Caco-2 (cell line): ENCODE data around the gene WDFY4. TPM values are rescaled to one million over a fixed set of nuclear protein-coding genes. Genes with fewer than 3 reads are reported as not detected.

ENCODE experiments used
- BruUV-seq: library from RNA; stranded (reverse); fragments of 400-500 nt; replicated peaks from 2 replicates; lab custom pipeline; 2021; lab: Mats Ljungman, UMichigan
- CTCF ChIA-PET: fragments of 300-600 bp; sonication (Branson Sonifier 250); formaldehyde crosslinking; loops from one replicate; lab custom pipeline; 2022; ENCODE audit warnings: antibody characterized with exemption; lab: Charles Lee
- POLR2A ChIA-PET: fragments of 300-600 bp; sonication (Branson Sonifier 250); formaldehyde crosslinking; loops from one replicate; lab custom pipeline; 2022; ENCODE audit warnings: antibody characterized with exemption; lab: Charles Lee
- DNase-seq, 2 experiments: peaks; one replicate each; pipeline versions ENCODE4 v3.0.0 to v3.0.0-alpha.2; 2020 to 2022
- H3K27me3 ChIP-seq: replicated peaks from 2 replicates; pipeline ENCODE4 v1.6.0; 2011; ENCODE audit warnings: low read length; ENCODE audit not compliant: control insufficient read depth, insufficient read depth
- H3K36me3 ChIP-seq: 2 replicates; pipeline ENCODE4 v1.5.1; 2011; ENCODE audit warnings: low read length; ENCODE audit not compliant: control insufficient read depth, insufficient read depth
- H3K4me1 ChIP-seq: fragments of 250-450 bp; sonication (Bioruptor Pico); 2 replicates; pipeline ENCODE4 v1.5.1; 2020; ENCODE audit warnings: mild to moderate bottlenecking
- H3K4me3 ChIP-seq: 2 replicates; pipeline ENCODE4 v1.5.1; 2011; ENCODE audit warnings: low read depth, mild to moderate bottlenecking, control low read depth, low read length
- H3K9me3 ChIP-seq: fragments of 250-450 bp; sonication (Bioruptor Pico); 2 replicates; pipeline ENCODE4 v1.5.1; 2020; ENCODE audit warnings: mild to moderate bottlenecking, moderate library complexity
- H3K27ac Mint-ChIP-seq: one replicate; pipeline ENCODE4 v1.8.0; 2022; ENCODE audit warnings: mixed read lengths; ENCODE audit not compliant: unreplicated experiment
- H3K27me3 Mint-ChIP-seq: one replicate; pipeline ENCODE4 v1.8.0; 2022; ENCODE audit warnings: mixed read lengths; ENCODE audit not compliant: insufficient read depth, unreplicated experiment
- H3K36me3 Mint-ChIP-seq: one replicate; pipeline ENCODE4 v1.8.0; 2022; ENCODE audit warnings: mild to moderate bottlenecking, mixed read lengths; ENCODE audit not compliant: insufficient read depth, unreplicated experiment
- H3K4me1 Mint-ChIP-seq: one replicate; pipeline ENCODE4 v1.8.0; 2022; ENCODE audit warnings: low read depth, mixed read lengths; ENCODE audit not compliant: unreplicated experiment
- H3K4me3 Mint-ChIP-seq: one replicate; pipeline ENCODE4 v1.8.0; 2022; ENCODE audit warnings: mild to moderate bottlenecking, moderate library complexity, mixed read lengths; ENCODE audit not compliant: unreplicated experiment
- H3K9me3 Mint-ChIP-seq: one replicate; pipeline ENCODE4 v1.8.0; 2022; ENCODE audit warnings: mixed read lengths; ENCODE audit not compliant: unreplicated experiment
- intact Hi-C: fragments of 100-400 bp; cut with micrococcal nuclease; formaldehyde crosslinking; loops from one replicate; pipeline ENCODE4 v1.10.0; 2022; ENCODE audit not compliant: unreplicated experiment
- total RNA-seq: library from RNA; stranded (reverse); gene quantifications from 2 replicates; pipeline ENCODE4 v1.2.3, GENCODE V29; 2022
- TF ChIP-seq, protein P1 (sequence below), 2 experiments: fragments of 200-600 bp in 1 of 2; IDR thresholded peaks; 1 replicate in 1 of 2; 2 replicates in 1 of 2; pipeline versions ENCODE4 v1.5.1 to v1.8.0; 2011 to 2022; ENCODE audit warnings: antibody characterized with exemption in 1 of 2, control low read depth in 1 of 2, inconsistent platforms in 1 of 2, low read depth in 1 of 2, low read length in 1 of 2, mild to moderate bottlenecking in 1 of 2, moderate library complexity in 1 of 2; ENCODE audit not compliant: insufficient read depth in 1 of 2, severe bottlenecking in 1 of 2, unreplicated experiment in 1 of 2

Gene WDFY4
- total RNA-seq, 1 experiment from 2014 or later: not detected

DNA sequence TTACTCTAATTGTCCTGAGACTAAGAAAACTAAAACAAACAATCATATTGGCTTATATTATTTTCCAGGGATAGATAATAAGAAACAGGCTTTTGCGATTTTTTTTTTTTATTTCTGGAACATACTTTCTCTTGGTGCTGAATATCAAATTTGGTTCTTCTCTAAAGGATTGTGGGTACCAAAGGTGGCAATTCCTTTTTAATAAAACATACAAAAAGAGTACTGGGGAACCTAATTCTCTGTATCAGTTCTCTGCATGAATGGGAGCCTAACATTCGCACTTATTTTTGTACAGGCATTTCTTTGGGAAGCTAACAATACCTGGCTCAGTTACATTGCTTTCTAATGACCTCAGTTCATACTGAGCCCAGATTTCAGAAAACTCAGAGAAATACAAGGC, 222.2 kb downstream of the WDFY4 start:
- DNase-seq: no peak
- no TSS peak for BruUV-seq
- ChIA-PET POLR2A (no interaction called here), CTCF (no interaction called here)
- H3K27me3 Mint-ChIP-seq: peaks cover 46% of the 10 kb centered on the region
- Histone ChIP-seq H3K4me3 (no peak overlapping the region), H3K27me3 (peaks cover 2% of the 10 kb centered on the region), H3K36me3 (no peaks in the 10 kb centered on the region), H3K9me3 (no peaks in the 10 kb centered on the region), H3K4me1 (no peaks in the 10 kb centered on the region)
- no peak overlapping the region for H3K27ac Mint-ChIP-seq
- TF ChIP-seq, protein P1, sequence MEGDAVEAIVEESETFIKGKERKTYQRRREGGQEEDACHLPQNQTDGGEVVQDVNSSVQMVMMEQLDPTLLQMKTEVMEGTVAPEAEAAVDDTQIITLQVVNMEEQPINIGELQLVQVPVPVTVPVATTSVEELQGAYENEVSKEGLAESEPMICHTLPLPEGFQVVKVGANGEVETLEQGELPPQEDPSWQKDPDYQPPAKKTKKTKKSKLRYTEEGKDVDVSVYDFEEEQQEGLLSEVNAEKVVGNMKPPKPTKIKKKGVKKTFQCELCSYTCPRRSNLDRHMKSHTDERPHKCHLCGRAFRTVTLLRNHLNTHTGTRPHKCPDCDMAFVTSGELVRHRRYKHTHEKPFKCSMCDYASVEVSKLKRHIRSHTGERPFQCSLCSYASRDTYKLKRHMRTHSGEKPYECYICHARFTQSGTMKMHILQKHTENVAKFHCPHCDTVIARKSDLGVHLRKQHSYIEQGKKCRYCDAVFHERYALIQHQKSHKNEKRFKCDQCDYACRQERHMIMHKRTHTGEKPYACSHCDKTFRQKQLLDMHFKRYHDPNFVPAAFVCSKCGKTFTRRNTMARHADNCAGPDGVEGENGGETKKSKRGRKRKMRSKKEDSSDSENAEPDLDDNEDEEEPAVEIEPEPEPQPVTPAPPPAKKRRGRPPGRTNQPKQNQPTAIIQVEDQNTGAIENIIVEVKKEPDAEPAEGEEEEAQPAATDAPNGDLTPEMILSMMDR (IDR thresholded peaks at IDR 0.05; ENCODE audit: insufficient read depth in 1 of 2, low read depth in 1 of 2, low read length in 1 of 2, severe bottlenecking in 1 of 2, unreplicated experiment in 1 of 2): no peak
- no peaks in the 10 kb centered on the region for H3K4me1 Mint-ChIP-seq
- intact Hi-C loops: no loop called here
- no peaks in the 10 kb centered on the region for H3K9me3 Mint-ChIP-seq
- no peak overlapping the region for H3K4me3 Mint-ChIP-seq
- H3K36me3 Mint-ChIP-seq: no peaks in the 10 kb centered on the region

DNA sequence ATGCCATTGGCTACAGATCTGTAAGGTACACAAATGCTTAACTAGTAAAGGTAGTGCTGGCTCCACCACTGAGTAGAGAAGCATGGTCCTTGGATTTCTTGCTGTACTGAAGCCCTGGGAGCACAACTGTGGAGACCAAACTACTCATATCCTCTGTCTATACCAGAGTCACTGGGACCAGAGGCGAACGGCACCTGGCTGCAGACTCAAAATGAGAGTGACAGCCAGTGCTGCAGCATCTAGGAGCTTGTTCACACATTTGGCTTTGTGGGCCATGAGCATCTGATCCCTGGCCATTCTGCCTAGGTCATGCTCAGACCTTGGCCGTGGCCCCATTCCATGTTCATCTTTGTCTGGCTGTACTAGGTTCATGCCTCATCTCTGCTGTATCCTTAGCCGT, 223.1 kb downstream of the WDFY4 start:
- Mint-ChIP-seq H3K36me3 (no peaks in the 10 kb centered on the region), H3K4me1 (no peaks in the 10 kb centered on the region), H3K4me3 (no peak overlapping the region), H3K27me3 (peaks cover 39% of the 10 kb centered on the region), H3K27ac (no peak overlapping the region), H3K9me3 (no peaks in the 10 kb centered on the region)
- BruUV-seq: no TSS peak
- ChIA-PET CTCF (no interaction called here), POLR2A (no interaction called here)
- TF ChIP-seq, protein P1 (IDR thresholded peaks at IDR 0.05; ENCODE audit: insufficient read depth in 1 of 2, low read depth in 1 of 2, low read length in 1 of 2, severe bottlenecking in 1 of 2, unreplicated experiment in 1 of 2): no peak
- no peaks in the 10 kb centered on the region for H3K9me3 ChIP-seq
- no peak overlapping the region for H3K4me3 ChIP-seq
- no peaks in the 10 kb centered on the region for H3K4me1 ChIP-seq
- no peak for DNase-seq
- peaks cover 2% of the 10 kb centered on the region for H3K27me3 ChIP-seq
- H3K36me3 ChIP-seq: no peaks in the 10 kb centered on the region
- intact Hi-C loops: no loop called here

DNA sequence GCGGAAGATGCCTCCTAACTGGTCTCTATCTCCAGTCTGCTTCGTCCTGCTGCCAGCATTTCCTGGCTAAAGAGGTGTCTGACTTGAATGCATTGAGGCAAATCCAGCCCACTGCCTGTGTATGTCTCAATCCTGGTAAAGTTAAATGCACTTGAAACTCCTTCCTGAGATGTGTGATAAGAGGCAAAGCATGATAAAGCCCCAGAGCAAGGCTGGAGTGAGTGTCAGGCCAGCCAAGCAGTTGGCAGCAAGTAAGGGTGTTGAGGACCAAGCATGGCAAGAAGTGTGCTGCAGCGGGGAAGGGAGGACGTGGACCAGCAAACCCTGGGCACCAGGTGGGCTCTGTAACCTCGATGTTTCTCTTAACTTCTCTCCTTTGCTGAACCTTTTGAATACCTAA, 225.9 kb downstream of the WDFY4 start:
- Mint-ChIP-seq H3K4me3 (no peak overlapping the region), H3K27me3 (peaks cover 35% of the 10 kb centered on the region), H3K9me3 (no peaks in the 10 kb centered on the region), H3K27ac (no peak overlapping the region), H3K4me1 (no peaks in the 10 kb centered on the region), H3K36me3 (no peaks in the 10 kb centered on the region)
- no TSS peak for BruUV-seq
- DNase-seq: no peak
- peaks cover 2% of the 10 kb centered on the region; the same call in 1 of the 2 replicates for H3K27me3 ChIP-seq
- ChIA-PET CTCF (no interaction called here), POLR2A (no interaction called here)
- TF ChIP-seq, protein P1 (IDR thresholded peaks at IDR 0.05; ENCODE audit: insufficient read depth in 1 of 2, low read depth in 1 of 2, low read length in 1 of 2, severe bottlenecking in 1 of 2, unreplicated experiment in 1 of 2): no peak
- no peaks in the 10 kb centered on the region for H3K36me3 ChIP-seq
- intact Hi-C loops: no loop called here
- no peaks in the 10 kb centered on the region for H3K4me1 ChIP-seq
- no peak overlapping the region for H3K4me3 ChIP-seq
- no peaks in the 10 kb centered on the region for H3K9me3 ChIP-seq
